GM20431 (cell line): Measurements from ENCODE around the gene RIT2.
"Not testable (repeated sequence)": the region's sequence is repeated elsewhere in the genome, so short reads cannot be mapped to it uniquely, and the experiment has no call there.

Source experiments
- in situ Hi-C: fragments of 300-500 bp; cut with MseI, MboI; formaldehyde crosslinking; loops from one replicate; pipeline ENCODE4 v1.15.0; 2020; ENCODE audit warnings: low sequenced_read_pairs; ENCODE audit not compliant: unreplicated experiment

RIT2 gene

DNA sequence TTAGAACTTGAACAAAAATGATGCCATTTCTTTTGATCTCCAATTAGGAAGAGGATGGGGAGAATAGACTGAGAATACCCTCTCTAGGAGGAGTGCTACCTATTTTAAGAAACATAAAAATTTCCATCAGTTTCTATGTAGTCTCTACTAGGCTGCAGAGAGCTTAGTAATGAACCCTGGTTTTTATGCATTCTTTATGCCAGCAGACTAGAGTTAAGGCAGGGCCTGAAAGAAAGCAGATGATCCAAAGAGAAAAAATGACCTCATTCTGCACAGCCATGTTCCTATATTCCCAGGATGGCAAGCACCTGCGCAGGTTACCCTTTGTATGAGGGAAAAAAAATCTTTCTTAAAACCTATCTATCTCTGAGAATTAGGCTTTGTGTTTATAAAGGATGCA is 254.9 kb downstream of the RIT2 start:
- in situ Hi-C loops: no loop called here

DNA sequence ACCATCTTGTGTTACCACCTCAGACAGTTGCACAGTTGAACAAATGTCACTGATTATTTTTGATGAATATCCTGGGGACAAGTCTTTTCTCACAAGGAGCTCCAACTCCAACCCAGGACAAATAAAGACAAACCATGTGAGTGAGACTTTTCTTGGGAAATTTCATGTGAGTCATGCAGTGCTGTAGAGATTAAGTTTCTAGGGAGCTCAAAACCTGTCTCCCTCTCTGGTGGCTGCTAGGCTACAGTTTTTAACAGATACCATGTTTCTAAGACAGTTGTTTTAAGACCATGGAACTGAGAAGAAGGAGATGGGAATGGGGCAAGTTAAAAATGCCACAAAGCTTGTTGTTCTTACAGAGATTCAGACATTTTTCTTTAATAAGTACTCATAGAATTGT is 255.5 kb downstream of the RIT2 start:
- in situ Hi-C loops: no loop called here

DNA sequence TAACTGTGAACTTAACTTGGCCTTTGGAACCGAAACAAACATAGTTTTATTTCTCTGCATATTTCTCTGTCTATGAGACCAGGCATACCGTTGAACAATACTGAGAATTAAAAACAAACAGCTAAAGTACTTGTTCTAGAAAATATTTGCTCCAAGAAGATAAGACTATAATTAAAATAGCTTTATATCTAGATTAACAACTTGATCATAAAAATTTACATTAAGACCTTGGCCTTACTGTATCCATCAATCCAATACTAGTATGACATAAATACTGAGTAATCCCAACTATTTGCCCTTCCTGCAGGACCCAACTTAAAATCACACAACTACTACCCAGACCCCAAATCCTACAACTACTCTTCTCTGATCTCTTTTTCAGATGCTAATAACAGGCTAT is 260.9 kb downstream of the RIT2 start:
- in situ Hi-C loops: no loop called here

DNA sequence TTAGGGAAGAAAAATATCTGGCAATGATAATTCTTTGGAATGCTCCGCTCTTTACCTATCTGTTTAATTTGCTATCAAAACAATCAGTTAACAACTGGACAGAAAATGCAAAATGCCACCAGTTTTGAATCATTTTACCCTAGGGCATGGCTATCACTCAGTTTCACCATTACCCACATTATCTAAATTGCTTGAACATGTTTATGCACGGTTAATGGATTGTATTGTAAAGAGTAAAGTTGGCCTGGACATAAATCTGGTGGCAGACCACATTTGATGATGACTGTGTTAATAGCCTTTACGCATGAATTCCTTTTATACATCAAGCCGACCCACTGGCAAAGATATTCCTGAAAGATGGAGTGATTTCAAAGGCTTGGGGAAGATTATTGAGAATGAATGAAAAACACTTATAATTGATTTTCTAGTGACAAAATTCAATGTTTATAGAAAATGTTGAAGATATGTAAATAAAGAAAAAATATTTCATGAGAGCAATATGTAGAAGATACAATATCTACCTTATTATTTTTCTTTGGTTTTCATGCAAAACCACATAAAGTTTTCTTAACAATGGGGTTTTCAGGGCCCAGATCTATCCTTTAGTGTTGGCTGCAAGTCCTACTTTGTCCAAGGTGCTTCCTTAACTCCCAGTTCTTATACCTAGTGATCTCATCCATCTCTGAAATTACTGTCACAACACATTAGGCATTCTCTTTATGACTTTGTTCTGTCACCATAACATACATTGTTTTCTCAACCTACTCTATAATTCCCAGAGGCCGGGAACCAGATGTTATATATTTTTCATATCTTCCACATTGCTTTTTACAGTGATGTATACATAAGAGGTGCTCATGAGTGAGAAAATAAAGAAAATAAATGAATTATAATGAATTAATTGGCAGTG is 265.1 kb downstream of the RIT2 start:
- in situ Hi-C loops: no loop called here

DNA sequence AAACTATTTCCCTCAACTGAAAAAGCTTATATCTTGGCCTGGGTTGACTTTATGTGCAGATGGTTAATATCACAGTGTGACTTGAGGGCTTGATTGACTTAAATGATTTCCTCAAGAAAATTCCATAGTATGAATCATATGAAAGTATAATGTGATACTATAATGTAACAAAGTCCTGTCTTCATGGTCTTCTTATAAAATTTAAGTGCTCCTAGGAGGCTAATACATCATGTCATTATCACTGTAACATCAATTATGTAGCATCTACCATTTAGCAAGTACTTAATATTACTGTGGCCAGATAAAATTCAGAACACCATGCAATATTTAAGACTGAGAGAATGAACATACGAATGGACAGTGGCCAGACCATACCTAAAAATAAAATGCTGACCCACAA is 276.1 kb downstream of the RIT2 start:
- in situ Hi-C loops: no loop called here

DNA sequence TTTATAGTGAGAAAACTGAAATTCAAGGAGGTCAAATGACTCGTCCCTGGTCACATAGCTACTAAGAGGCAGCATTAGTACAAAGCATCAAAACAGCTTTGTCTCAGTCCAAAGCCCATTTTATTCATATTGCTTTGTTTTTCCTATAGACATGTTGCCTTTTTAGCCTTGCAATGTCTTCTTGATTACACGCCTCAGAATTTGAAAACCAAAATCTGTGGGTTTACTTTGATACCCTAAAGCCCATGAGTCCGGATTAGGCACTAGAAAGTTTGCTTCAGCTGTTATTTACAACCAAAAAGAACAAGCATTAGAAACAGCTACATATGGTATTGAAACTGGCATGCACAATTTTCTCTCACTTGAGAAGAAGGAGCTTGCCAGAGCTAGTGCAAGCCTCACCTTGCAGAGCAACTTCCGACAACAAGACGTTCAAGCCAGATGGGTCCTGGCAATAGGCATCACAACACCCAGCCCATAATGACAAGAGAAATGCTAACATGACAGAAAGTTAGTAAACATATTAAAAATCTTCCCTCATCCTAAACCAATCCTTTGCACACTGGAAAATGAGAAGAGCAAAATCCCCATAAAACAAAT is 276.8 kb downstream of the RIT2 start:
- in situ Hi-C loops: no loop called here

DNA sequence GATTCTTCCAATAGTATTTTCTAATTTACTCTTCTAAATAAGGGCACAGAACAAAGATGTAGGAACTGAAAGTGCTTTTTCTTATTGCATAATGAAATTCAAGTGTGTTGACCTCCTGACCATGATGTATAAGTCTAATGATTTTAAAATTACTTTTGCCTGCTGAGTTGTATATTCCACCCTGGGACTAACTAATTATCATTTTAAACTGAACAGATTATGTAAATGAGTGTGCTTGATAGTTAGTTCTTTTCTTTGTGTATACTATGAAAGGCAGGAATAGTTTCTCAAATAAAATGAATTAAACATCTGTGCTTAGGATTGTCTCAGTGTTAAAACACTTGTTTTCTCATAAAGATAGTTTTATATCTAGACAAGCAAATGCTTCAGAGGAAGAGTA is 284.5 kb downstream of the RIT2 start:
- in situ Hi-C loops: no loop called here

DNA sequence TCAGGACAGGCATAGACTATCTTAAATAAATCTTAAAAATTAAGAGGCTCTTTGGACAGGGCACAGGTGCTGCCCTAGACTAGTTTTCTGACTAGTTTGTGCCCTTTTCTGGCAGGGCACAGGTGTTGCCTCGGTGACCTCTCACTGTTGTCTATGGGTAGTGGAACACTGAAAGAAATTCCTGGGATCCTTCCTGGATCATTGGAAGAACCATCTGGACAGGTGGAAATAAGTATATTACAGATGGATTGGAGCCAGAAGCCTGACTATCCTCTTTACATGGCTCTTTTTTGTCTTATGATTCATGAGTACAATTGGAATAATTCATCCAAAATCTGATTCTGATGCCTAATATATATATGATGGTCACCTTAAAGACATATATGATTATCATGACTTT is 286.6 kb downstream of the RIT2 start:
- in situ Hi-C loops: no loop called here

DNA sequence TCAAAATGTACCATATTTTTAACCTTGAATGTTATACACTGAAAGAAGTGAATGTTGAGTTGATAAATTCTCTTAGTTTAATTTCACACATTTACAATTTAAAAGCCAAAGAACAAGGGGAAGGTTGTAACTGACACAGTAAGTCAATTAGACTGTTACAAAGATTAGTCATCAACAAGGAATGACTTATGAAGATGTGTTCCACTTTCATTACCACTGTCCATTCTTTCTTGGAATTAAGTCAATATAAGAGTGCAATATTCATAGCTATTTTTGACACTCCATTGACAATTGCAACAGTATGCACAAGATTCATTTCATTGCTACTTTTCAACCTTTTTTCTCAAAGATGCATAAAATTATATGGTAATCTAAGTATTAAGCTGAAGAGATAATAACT is 291.3 kb downstream of the RIT2 start:
- in situ Hi-C loops: no loop called here

DNA sequence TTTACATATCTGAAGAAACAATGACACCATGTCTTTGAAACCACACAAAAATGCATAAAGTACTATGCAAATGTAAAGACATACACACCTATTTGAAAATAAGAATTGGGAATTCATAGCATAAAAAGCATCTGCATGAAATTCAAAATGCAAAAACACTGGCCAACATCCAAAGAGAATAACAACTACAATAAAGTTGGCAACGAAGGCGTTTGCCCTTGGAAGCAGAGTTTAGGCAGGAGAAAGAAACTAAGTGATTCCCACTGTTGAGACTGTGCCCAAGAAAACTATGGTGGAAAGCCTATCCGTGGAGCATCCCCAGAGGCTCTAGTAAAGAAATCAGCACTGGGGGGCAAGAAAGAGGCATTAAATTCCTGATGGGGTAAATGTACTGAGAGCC is 292.8 kb downstream of the RIT2 start:
- in situ Hi-C loops: no loop called here

DNA sequence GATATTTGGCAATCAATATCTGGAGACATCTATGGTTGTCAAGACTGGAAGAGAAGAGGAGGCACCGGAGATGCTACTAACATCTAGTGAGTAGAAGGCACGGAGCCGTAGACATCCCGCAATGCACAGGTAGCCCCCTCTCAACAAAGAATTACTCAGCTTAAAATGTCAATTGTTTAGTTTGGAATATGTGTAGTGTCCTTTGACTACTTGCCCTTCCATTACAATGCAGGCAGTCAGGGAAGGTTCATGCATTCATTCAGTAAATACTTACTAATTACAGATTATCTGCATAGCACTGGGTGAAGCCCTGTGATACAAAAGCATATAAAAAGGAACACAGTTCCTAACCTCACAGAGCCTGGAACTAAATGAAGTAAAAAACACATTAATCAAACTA is 294.0 kb downstream of the RIT2 start:
- in situ Hi-C loops: no loop called here

DNA sequence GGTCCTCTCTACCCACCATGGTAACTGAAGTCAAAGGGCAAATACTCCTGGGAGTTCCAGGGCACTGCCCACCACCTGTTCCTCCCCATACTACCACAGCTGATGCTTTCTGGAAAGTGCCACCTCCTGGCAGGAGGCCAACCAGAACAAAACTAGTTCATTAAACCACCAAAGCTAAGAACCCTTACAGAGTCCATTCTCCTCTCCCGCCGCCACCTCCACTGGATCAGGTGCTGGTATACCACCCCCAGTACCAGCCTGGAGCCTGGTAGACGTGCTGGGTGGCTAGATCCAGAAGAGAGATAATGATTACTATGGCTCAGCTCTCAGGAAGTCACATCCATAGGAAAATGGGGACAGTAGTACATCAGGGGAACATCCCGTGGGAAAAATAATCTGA is 300.9 kb downstream of the RIT2 start:
- in situ Hi-C loops: no loop called here

DNA sequence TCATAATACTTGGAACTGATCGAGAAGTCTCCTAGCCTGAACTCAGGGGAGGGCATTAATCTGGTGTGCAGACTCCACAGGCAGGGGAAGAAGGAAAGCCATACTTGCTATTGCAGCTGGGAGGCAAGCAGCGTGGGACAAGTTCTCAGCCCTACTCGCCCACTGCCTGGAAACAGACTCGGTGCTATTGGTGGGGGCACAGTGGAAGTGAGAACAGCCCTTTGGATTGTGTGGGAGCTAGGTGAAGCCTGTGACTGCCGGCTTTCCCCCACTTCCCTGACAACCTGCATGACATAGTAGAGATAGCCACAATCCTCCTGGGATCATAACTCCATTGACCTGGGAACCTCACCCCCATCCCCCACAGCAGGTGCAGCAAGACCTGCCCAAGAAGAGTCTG is 301.3 kb downstream of the RIT2 start:
- in situ Hi-C loops: no loop called here

DNA sequence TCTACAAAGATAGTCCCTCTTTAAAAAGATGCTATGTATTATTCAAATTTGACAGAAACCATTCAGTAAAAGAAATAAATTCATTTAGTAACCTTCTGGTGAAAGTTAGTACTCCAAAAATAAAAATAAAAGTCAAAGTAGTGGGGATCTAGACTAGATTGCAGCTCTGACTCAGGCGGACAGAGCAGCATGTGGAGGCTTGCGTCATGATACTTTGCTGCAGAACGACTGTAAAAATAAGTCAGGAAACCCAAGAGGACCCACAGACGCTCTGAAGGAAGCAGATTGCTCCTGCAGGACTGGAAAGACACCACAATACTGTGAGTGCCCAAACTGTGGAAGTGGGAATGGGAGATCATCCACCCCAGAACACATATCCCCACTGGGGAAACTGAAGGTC is 301.9 kb downstream of the RIT2 start:
- in situ Hi-C loops: no loop called here

DNA sequence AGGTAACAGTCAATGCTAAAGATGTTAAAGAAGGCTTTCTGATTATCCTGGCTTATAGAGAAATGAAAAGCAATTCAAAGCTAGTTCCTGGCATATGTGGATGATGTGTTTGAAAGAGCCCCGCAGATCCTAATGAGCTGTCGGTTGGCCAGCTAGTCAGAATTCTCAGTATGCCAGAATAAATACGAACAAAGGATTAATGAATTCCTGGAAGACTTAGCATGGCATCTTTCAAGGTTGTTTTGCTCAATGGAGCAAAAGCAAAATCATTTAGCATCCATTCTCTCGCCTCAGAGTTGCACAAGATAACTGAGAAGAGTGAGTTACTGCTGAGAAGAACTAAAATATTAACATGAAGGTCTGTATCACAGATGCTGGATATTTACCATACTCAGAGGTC is 307.6 kb downstream of the RIT2 start:
- in situ Hi-C loops: no loop called here

DNA sequence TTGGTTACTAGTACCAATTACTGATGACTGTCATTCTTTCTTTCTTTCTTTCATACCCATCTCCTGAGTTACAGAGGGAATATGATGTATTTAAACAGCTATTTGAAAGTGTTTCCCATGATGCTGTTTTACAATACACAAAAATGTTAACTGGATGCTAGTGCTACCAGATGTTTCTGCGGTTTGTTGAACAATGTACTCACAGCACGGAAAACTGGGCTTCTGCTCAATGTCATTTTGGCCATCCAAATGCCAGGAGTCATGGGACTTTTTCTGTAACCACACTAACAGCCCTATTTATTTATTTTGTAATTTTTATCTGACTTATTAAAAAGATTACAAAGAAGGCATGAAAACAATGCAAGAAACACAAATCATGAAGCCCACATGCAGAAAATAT is 313.8 kb downstream of the RIT2 start:
- in situ Hi-C loops: no loop called here

DNA sequence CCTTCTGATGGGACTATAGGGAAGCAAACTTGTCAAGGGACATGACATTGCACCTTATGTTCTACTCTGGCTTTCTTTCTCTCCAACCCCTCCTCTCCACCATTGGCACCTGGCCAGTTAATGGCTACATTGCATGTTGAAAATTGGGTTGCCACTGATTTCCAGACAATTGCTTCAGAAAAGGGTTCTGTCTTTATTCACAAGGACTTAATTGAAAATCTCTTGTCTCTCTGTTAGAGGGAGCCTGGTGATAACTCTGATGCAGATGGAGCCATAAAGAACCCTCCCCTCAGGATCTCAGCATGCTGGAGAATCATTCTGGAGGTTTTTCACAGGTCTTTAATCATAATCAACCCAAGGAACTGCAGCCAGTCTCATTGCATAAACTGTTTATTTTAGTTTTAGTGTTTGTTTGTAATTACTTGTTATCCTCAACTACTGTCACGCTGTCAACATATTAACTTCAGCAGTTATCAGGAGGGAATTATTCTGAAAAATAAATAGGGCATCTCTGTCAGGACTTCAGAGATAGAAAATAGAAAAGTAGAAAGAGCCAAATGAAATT is 316.8 kb downstream of the RIT2 start:
- in situ Hi-C loops: no loop called here

DNA sequence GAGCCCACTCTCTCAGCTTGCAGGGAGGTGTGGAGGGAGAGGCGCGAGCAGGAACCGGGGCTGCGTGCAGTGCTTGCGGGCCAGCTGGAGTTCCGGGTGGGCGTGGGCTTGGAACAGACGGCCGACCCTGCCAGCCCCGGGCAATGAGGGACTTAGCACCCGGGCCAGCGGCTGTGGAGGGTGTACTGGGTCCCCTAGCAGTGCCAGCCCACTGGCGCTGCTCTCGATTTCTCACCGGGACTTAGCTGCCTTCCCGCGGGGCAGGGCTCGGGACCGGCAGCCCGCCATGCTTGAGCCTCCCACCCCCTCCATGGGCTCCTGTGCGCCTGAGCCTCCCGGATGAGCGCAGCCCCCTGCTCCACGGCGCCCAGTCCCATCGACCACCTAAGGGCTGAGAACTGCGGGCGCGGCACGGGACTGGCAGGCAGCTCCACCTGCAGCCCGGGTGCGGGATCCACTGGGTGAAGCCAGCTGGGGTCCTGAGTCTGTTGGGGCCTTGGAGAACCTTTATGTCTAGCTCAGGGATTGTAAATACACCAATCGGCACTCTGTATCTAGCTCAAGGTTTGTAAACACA is 320.2 kb downstream of the RIT2 start:
- in situ Hi-C loops: not testable (repeated sequence)

DNA sequence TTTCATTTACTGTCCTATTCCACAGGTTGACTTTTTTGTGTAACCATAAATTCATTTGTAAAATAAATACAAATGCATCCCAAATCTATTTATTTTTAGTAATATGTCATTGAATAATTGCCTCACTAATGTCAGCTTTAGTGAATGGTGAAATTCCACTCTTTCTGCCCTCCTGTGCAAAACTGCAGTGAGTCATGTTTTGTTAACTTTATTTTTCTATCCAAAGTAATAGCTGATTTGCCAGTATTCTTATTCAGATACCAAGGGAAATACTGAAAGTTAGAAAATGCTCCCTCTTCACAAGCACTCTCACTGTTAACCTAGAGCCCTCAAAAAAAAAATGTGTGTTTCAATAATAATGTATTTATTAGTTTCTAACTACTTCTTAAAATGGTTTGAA is 322.8 kb downstream of the RIT2 start:
- in situ Hi-C loops: no loop called here

DNA sequence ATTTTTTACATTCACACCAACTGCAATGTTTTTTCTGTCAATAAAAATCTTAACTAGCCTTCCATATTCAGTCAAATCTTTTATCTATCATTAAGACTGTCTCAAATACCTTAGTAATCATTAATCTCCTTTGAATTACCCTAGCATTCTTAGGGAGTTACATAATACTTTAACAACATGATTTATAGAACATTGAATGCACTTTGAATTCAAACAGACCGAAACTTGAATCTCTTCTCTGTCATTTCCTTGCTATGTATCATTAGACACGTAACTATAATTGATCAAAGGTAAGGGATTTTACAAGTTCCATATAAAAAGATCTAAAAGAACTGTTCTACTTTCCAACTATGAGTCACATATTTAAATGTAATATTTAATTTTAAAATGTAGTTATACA is 330.9 kb downstream of the RIT2 start:
- in situ Hi-C loops: no loop called here

DNA sequence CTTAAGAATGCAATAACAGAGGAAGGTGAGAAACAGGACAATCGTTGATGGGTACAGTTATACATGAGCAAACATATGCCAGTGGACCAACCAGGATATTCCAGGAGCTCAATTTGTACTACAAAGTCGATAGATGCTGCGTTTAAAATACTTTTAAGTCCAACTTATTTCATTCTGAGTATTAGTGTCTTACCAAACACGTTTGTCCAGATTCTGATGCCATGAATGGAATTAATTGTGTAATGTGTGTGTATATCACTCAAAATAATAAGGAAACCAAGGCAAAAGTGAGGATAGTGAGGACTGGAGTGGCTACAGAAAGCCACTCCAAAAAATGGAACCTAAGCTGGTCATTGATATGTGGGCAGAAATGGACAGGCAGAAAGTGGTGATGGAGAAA is 332.6 kb downstream of the RIT2 start:
- in situ Hi-C loops: no loop called here
